A549 (cell line): Measurements from ENCODE around the gene GRXCR2. TPM values are rescaled to one million over a fixed set of nuclear protein-coding genes. Genes with fewer than 3 reads are reported as not detected.

Source experiments
- ATAC-seq, 2 experiments: fragments of 200-7000 bp in 1 of 2; fragments of >200 bp in 1 of 2; cut with Nextera tagmentation in 1 of 2; cut with Tn5 transposase in 1 of 2; 3 replicates each; pipeline versions ENCODE4 v1.8.0 to v1.9.1; 2018 to 2020; ENCODE audit warnings: mild to moderate bottlenecking in 1 of 2, moderate library complexity in 1 of 2
- CTCF ChIA-PET: fragments of 300-600 bp; sonication (Branson Sonifier 250); formaldehyde crosslinking; extraction: SDS; loops from one replicate; lab custom pipeline; 2021; ENCODE audit warnings: antibody characterized with exemption, inconsistent platforms; lab: Yijun Ruan, JAX
- POLR2A ChIA-PET: fragments of 350-600 bp; formaldehyde crosslinking; extraction: SDS; loops from one replicate; lab custom pipeline; 2021; ENCODE audit warnings: antibody characterized with exemption, inconsistent platforms; lab: Yijun Ruan, JAX
- DNase-seq, 2 experiments: peaks; one replicate each; pipeline versions ENCODE4 v3.0.0 to v3.0.0-alpha.2; 2011 to 2016; ENCODE audit warnings: low read depth in 1 of 2, low spot score in 1 of 2
- FAIRE-seq: peaks from 2 replicates; lab custom pipeline; 2011; peaks lifted over from hg19 to GRCh38; lab: Jason Lieb, UNC
- H3K27ac ChIP-seq, 2 experiments: fragments of >200 bp; sonication (Bioruptor Twin); formaldehyde crosslinking; 3 replicates each; pipeline ENCODE4 v1.5.1; 2016 to 2017
- H3K4me1 ChIP-seq: fragments of >200 bp; sonication (Bioruptor Twin); formaldehyde crosslinking; 3 replicates; pipeline ENCODE4 v1.6.1; 2016
- H3K4me2 ChIP-seq: fragments of >200 bp; sonication (Bioruptor Twin); formaldehyde crosslinking; 3 replicates; pipeline ENCODE4 v1.6.1; 2016
- H3K4me3 ChIP-seq: fragments of >200 bp; sonication (Bioruptor Twin); formaldehyde crosslinking; 3 replicates; pipeline ENCODE4 v1.5.1; 2016
- H3K9me3 ChIP-seq: fragments of >200 bp; sonication (Bioruptor Twin); formaldehyde crosslinking; 3 replicates; pipeline ENCODE4 v1.6.1; 2016
- BCL3 ChIP-seq: fragments of >200 bp; sonication (Bioruptor Twin); formaldehyde crosslinking; IDR thresholded peaks from 3 replicates; pipeline ENCODE4 v1.6.1; 2016
- BHLHE40 ChIP-seq: IDR thresholded peaks from 2 replicates; pipeline ENCODE4 v1.6.1; 2012; ENCODE audit warnings: low read depth, low read length, inconsistent platforms
- CEBPB ChIP-seq, 2 experiments: fragments of >200 bp in 1 of 2; sonication (Bioruptor Twin) in 1 of 2; formaldehyde crosslinking in 1 of 2; IDR thresholded peaks; 2 replicates each; pipeline ENCODE4 v1.6.1; 2012 to 2016
- CHD4 ChIP-seq: fragments of 200-600 bp; sonication (generic); IDR thresholded peaks from 2 replicates; pipeline ENCODE4 v1.6.1; 2016; ENCODE audit warnings: antibody characterized with exemption, mild to moderate bottlenecking, borderline replicate concordance
- CTCF ChIP-seq: fragments of >200 bp; sonication (Bioruptor Twin); formaldehyde crosslinking; IDR thresholded peaks from 3 replicates; pipeline ENCODE4 v1.5.1; 2016
- GATA3 ChIP-seq: IDR thresholded peaks from 2 replicates; pipeline ENCODE4 v1.6.1; 2012; ENCODE audit warnings: borderline replicate concordance
- HEYL ChIP-seq: fragments of 250-450 bp; sonication (Bioruptor Pico); IDR thresholded peaks from 2 replicates; pipeline ENCODE4 v1.8.0; 2021; ENCODE audit warnings: mild to moderate bottlenecking, moderate library complexity
- MAFK ChIP-seq: fragments of 450-650 bp; IDR thresholded peaks from 2 replicates; pipeline ENCODE4 v1.6.1; 2014; ENCODE audit not compliant: partially characterized antibody
- MYC ChIP-seq: IDR thresholded peaks from 2 replicates; pipeline ENCODE4 v1.6.1; 2012; ENCODE audit warnings: mild to moderate bottlenecking, inconsistent platforms, low read length, improper control_type of control experiment, borderline replicate concordance
- NPAS2 ChIP-seq: fragments of 250-450 bp; sonication (Bioruptor Pico); IDR thresholded peaks from 2 replicates; pipeline ENCODE4 v1.8.0; 2022; ENCODE audit warnings: mild to moderate bottlenecking, moderate library complexity, borderline replicate concordance
- NR3C1 ChIP-seq: fragments of >200 bp; sonication (Bioruptor Twin); formaldehyde crosslinking; IDR thresholded peaks from 3 replicates; pipeline ENCODE4 v1.6.1; 2017
- POLR2A ChIP-seq: IDR thresholded peaks from 2 replicates; pipeline ENCODE4 v1.6.1; 2012; ENCODE audit warnings: mild to moderate bottlenecking, low read length
- TFCP2L1 ChIP-seq: fragments of 250-450 bp; sonication (Bioruptor Pico); IDR thresholded peaks from 2 replicates; pipeline ENCODE4 v1.5.0; 2021; ENCODE audit warnings: mild to moderate bottlenecking
- TP53 ChIP-seq: fragments of 250-450 bp; sonication (Bioruptor Pico); IDR thresholded peaks from 2 replicates; pipeline ENCODE4 v1.5.0; 2021; ENCODE audit warnings: mild to moderate bottlenecking, moderate library complexity
- ZC3H11A ChIP-seq: fragments of 450-650 bp; IDR thresholded peaks from 2 replicates; pipeline ENCODE4 v1.6.1; 2014; ENCODE audit warnings: antibody characterized with exemption, mild to moderate bottlenecking
- ZNF302 ChIP-seq: fragments of 250-450 bp; sonication (Bioruptor Pico); IDR thresholded peaks from 2 replicates; pipeline ENCODE4 v1.9.0; 2021; ENCODE audit warnings: inconsistent platforms, mild to moderate bottlenecking, moderate library complexity
- ZSCAN20 ChIP-seq: fragments of 250-450 bp; sonication (Bioruptor Pico); IDR thresholded peaks from 2 replicates; pipeline ENCODE4 v1.8.0; 2022; ENCODE audit warnings: mild to moderate bottlenecking, moderate library complexity
- WGBS: methylation state at CpG from one replicate; pipeline ENCODE4 v1.1.6; 2017; ENCODE audit errors: missing lambda C conversion rate; 5-methylcytosine and 5-hydroxymethylcytosine counted together
- polyA plus RNA-seq, 4 experiments: library from polyadenylated mRNA; depleted of rRNA in 3 of 4; stranded (reverse); fragments of >200 nt; fragmentation: RNase III in 1 of 4; extraction: RNeasy Plus Mini Kit Qiagen cat#74134 plus additional on column Dnase treatment in 1 of 4; gene quantifications; 2 replicates in 3 of 4; 3 replicates in 1 of 4; pipeline ENCODE4 v1.2.3, GENCODE V29; 2011 to 2017
- TF ChIP-seq, protein P1 (sequence below): IDR thresholded peaks from 2 replicates; pipeline ENCODE4 v1.6.1; 2012
- TF ChIP-seq, protein P2 (sequence below): fragments of 250-450 bp; sonication (Bioruptor Pico); IDR thresholded peaks from 2 replicates; pipeline ENCODE4 v1.5.0; 2021; ENCODE audit warnings: mild to moderate bottlenecking, moderate library complexity, borderline replicate concordance

Gene GRXCR2
- polyA plus RNA-seq, 2 of the 4 experiments (the other 2 are of a cell fraction), result 0.05 TPM; not detected in 1

DNA sequence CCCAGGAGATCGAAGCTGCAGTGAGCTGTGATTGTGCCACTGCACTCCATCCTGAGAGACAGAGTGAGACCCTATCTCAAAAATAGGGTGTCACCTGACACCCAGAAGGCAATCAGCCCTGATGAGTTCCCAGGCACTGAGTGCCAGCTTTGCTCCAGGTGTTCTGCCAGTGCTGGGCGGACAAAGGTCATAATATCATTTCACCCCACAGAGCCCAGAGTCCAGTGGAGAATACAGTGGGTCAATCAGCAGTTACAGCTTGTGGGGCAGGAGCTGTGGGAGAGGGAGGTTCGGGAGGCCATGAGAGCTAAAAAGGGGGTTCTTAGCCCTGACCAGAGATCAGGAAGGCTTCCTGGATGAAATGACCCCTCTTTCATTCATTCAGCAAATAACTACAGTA lies 39.2 kb upstream of the GRXCR2 start:
- no peak for FAIRE-seq
- no peak overlapping the region for H3K4me2 ChIP-seq
- ChIA-PET CTCF (interaction anchor here (1.1 to 1.7 kb wide), 2 partner anchors 9 to 138 kb away, joined by 5 to 7 read pairs; no protein-coding TSS in a partner anchor), POLR2A (no interaction called here)
- TF ChIP-seq ZNF302 (CRISPR knock-in tag) (no peak), CEBPB (IDR thresholded peaks at IDR 0.05) (no peak), TFCP2L1 (CRISPR knock-in tag) (no peak), NPAS2 (CRISPR knock-in tag) (no peak), POLR2A (no peak), CTCF (no peak), HEYL (CRISPR knock-in tag) (no peak), CHD4 (no peak), BHLHE40 (no peak), ZSCAN20 (no peak), ZC3H11A (no peak), GATA3 (no peak), TP53 (no peak), BCL3 (no peak), NR3C1 (no peak)
- TF ChIP-seq, protein P1, sequence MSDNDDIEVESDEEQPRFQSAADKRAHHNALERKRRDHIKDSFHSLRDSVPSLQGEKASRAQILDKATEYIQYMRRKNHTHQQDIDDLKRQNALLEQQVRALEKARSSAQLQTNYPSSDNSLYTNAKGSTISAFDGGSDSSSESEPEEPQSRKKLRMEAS, result no peak
- TF ChIP-seq, protein P2, sequence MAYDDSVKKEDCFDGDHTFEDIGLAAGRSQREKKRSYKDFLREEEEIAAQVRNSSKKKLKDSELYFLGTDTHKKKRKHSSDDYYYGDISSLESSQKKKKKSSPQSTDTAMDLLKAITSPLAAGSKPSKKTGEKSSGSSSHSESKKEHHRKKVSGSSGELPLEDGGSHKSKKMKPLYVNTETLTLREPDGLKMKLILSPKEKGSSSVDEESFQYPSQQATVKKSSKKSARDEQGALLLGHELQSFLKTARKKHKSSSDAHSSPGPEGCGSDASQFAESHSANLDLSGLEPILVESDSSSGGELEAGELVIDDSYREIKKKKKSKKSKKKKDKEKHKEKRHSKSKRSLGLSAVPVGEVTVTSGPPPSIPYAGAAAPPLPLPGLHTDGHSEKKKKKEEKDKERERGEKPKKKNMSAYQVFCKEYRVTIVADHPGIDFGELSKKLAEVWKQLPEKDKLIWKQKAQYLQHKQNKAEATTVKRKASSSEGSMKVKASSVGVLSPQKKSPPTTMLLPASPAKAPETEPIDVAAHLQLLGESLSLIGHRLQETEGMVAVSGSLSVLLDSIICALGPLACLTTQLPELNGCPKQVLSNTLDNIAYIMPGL (CRISPR knock-in tag), result no peak
- H3K4me3 ChIP-seq, result no peak overlapping the region
- DNase-seq, result no peak
- no peak overlapping the region for H3K27ac ChIP-seq
- peaks cover 2% of the 10 kb centered on the region; the same call in 1 of the 3 replicates for H3K4me1 ChIP-seq
- 72% methylated on average over 3 of the region's 3 CpGs for WGBS
- no peak for ATAC-seq
- H3K9me3 ChIP-seq, result no peaks in the 10 kb centered on the region

GRCh38 chr5:145911164-145911563 lies 38.4 kb upstream of the GRXCR2 start:
- Histone ChIP-seq H3K9me3 (no peaks in the 10 kb centered on the region), H3K4me3 (no peak overlapping the region), H3K4me1 (no peaks in the 10 kb centered on the region), H3K4me2 (no peak overlapping the region), H3K27ac (no peak overlapping the region)
- DNase-seq, result no peak
- no peak for TF ChIP-seq ZC3H11A
- no peak for TF ChIP-seq MYC
- no peak for TF ChIP-seq HEYL (CRISPR knock-in tag)
- TF ChIP-seq ZSCAN20, result no peak
- no peak for TF ChIP-seq MAFK
- CTCF ChIA-PET, result no interaction called here
- no peak for FAIRE-seq
- POLR2A ChIA-PET, result no interaction called here
- ATAC-seq, result no peak
- 81% methylated on average over 6 of the region's 6 CpGs for WGBS
